Measurements from ENCODE around the gene PRSS21.

The PRSS21 gene

DNA sequence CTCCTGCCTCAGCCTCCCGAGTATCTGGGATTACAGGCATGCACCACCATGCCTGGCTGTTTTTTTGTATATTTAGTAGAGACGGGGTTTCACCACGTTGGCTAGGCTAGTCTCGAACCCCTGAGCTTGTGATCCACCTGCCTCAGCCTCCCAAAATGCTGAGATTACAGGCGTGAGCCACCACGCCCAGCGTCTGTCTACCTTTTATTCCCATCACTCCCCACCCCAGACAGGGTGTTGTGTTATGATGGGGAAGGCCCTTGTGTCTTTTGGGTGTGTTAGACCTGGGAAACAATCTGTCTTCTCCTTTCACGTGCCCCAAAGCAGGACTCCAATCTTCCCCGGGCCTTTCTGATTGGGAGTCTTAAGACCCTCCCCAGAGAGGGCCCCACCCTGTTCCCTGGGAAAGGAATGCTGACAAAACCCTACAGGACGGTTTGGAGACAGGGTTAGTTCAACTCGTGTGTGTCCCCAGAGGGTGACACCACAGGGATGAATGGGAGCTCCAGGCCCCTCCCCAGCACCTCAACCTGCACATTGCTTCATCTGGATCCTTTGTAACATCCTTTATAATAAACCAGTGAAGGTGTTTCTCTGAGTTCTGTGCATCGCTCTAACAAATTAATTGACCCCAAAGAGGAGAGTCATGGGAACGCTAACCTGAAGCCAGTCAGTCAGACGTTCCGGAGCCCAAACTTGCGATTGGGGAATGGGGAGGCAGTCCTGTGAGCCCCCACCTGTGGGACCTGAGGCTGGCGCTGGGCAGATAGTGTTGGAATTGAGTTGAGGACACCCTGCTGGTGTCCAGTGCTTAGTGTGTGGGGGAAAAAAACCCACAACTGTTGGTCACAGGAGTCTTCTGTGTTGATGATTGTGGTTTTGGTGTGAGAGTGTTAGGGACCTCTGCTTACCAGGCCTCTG lies 36.8 kb upstream of the PRSS21 start:
- no peak for DNase-seq (ENCODE audit: low spot score)

GRCh38 chr16:2782583-2783351 lies 34.3 kb upstream of the PRSS21 start:
- DNase-seq (ENCODE audit: low spot score), result no peak

DNA sequence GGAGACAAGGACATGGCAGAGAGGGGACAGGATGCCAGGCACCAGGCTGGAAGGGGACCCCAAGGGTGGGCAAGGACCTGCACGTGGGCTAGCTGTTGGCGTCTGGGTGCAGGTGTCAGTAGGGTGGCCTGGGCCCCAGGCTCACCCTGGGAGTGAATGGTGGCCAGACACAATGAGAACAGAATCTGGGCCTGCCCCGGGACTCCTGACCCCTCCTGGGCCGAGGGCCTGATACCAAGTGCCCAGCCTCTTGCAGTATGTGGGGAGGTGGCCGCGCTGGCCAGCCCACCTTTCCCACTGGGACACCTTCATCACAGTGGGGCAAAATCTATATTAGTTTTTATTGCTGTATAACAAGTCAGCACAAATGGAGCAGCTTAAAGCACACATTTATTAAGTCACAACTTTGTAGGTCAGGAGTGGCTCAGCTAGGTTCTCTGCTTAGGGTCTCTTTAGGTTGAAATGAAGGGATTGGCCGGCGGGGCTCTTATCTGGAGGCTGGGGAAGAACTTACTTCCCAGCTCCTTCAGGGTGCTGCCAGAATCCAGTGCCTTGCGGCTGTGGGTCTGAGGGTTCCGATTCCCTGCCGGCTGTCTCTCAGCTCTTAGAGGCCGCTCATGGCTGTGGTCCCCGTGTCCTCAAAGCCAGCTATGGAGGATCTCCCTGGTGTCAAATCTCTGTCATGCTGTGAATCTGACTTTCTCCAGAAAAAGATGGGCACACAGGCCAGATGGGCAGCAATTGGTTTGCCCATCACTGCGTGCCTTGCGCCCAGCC lies 33.3 kb upstream of the PRSS21 start:
- DNase-seq (ENCODE audit: low spot score), result no peak

DNA sequence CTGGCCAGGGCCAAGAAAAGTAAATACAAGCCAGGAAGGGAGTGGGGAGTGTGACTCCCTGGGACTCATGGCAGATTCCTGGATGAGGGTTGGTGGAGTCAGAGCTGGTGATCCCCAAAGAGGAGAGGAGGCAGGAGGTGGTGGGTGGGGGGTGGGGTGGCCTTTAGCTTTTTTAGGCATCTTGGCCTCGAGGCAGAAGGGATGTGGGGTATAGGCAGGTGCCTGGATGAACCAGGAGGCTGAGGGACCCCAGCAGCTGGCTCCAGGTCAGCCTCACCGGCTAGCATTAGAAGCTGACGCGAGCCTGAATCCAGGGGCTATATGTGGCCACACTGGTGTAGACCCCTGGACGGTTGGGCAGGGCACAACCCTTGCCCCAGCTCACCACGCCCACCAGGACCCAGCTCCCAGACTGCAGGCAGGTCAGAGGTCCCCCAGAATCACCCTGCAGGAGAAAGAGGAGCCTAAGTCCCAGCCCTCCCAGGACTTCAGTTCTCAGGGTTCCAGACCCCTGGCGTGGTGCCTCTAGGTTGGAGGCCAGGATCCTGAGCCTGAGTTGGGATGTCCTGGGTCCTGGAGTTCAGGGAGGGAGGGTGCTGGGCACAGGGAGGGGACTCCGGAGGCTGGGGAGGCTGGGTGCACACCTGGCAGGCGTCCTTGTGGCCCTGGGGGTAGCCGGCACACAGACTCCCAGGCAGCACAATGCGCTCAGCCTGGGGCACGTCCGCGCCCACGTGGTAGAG lies 32.5 kb upstream of the PRSS21 start:
- DNase-seq (ENCODE audit: low spot score), result no peak

DNA sequence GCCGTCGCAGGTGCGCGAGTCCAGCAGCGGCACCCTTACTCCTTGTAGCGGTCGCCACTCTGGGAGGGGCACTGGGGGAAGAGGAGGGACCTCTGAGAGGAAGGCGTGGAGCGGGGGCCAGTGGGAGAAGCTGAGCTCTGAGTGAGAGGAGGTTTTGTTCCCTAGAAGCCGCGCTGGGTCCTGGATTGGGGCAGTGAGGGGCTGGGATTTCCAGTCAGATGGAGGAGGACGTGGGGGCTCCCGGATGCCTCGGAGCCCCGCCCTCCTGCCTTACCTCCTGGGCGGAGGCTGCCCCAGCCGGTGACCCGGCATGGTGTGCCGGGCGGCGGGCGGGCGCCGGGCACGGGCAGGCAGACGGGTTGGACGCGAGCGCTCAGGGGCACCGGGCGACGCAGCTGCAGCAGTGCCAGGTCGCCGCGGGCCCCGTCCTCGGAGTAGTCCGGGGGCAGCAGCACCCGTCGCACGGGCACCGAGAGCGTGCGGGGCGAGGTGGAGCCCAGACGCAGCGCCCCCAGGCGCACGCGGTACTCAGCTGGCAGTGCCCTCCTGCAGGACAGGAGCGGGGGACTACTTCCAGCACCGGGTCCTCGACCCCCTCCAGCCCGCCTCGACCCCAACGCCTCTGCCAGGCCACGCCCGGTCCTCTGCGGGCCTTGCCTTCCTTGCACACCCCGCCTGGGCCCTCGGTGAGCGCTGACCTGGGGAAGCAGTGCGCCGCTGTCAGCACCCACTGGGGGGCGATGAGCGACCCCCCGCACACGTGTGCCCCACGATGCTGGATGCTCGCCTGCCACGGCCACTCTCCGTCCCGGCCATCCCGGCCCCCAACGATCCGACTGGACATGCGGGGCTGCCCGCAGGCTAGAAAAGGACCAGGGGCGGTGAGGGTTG lies 31.7 kb upstream of the PRSS21 start:
- DNase-seq (ENCODE audit: low spot score), result no peak

- DNase-seq (ENCODE audit: low spot score), result no peak
These were observed 30.8 kb upstream of the PRSS21 start for GRCh38 chr16:2786061-2786825.

- DNase-seq (ENCODE audit: low spot score), result no peak
These were observed 30.2 kb upstream of the PRSS21 start for GRCh38 chr16:2786826-2787151.

DNA sequence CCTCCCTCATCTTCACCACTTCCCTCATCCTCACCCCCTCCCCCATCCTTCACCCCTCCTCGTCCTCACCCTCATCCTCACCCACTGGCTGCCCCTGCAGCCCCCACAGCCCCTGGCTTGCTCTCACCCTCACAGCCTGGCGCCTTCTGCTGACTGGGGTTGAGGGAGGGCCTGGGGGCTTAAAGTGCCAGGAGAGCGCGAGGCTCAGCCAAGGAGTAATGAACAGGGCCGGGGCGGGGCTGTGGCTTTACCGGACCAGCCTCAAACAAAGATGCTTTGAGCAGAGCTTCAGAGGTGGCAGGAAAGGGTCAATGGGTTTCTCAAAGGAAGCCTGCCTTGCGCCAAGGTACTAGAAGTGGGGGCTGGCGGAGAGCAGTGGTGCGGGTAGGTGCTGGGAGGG lies 29.6 kb upstream of the PRSS21 start, which contains the start of gene PRSS33:
Gene PRSS33 (minus strand): TSS at position 155 of the 400 bp plus-strand sequence. CDS start 1,013 bp downstream, outside the sequence.
- DNase-seq (ENCODE audit: low spot score), result no peak

GRCh38 chr16:2787961-2788360 lies 29.1 kb upstream of the PRSS21 start:
- no peak for DNase-seq (ENCODE audit: low spot score)

- DNase-seq (ENCODE audit: low spot score), result no peak
These were observed 26.4 kb upstream of the PRSS21 start for GRCh38 chr16:2790631-2791030.

DNA sequence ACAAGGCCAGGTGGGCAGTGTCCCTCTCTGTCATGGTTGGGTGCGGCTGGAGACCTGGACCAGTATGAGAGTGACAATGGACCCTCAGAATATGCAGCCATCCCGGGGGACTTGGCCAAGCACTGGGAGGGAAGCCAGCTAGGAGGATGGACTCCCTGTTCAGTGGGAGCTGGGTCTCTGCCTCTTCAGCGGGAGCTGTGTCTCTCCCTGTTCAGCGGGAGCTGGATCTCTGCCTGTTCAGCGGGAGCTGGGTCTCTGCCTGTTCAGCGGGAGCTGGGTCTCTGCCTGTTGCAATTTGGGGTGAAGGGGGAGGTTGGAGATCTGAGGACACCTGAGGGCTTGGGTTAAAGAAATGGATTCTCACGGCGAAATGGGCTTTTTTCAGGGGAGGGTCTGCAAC lies 25.9 kb upstream of the PRSS21 start:
- no peak for DNase-seq (ENCODE audit: low spot score)

DNA sequence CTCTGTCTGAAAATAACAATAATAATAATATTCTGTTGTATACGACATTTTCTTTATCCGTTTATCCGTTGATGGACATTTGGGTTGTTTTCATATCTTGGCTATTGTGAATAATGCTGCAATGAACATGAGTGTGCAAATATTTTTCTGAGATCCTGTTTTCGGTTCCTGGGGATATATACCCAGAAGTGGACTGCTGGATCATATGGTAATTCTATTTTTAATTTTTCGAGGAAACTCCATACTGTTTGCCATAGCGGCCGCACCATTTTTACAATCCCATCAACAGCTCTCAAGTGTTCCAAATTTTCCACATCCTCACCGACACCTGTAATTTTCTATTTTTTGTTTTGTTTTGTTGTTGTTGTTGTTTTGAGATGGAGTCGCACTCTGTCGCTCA lies 24.1 kb upstream of the PRSS21 start:
- DNase-seq (ENCODE audit: low spot score), result no peak

- DNase-seq (ENCODE audit: low spot score), result no peak
These were observed 21.5 kb upstream of the PRSS21 start for GRCh38 chr16:2795395-2796143.

- DNase-seq (ENCODE audit: low spot score), result no peak
These were observed 18.3 kb upstream of the PRSS21 start for GRCh38 chr16:2798723-2799204.

DNA sequence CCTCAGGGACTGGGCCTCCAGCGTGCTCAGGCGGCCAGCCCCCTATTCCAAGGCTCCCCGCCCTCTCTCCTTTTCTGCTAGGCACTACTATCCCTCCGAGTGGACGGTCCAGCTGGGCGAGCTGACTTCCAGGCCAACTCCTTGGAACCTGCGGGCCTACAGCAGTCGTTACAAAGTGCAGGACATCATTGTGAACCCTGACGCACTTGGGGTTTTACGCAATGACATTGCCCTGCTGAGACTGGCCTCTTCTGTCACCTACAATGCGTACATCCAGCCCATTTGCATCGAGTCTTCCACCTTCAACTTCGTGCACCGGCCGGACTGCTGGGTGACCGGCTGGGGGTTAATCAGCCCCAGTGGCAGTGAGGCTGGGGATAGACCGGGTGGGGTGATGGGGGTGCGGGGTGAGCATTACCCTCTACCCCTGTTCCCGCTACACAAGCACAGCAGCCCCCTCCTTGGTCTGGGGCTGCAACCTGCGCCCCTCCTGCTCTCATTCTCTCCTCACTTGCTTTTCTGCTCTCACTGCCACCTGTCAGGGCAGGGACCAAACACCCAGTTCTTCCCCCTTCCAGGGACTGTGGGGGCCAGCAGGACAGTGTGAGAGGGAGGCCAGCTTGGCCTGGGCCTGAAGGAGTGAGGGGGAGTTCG lies 17.7 kb upstream of the PRSS21 start:
- DNase-seq (ENCODE audit: low spot score), result no peak

DNA sequence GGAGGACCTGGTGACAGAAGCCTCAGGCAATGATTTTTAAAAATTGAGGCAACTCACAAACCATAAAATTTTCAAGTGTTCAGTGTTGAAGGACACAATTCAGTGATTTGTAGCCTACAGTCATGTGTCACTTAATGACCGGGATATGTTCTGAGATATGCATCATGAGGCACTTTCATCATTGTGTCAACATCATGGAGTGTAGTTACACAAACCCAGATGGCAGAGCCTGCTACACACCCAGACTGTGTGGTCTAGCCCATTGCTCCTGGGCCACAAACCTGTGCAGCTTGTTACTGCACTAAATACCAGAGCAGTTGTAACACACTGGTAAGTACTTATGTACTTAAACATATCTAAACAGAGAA lies 17.2 kb upstream of the PRSS21 start:
- DNase-seq (ENCODE audit: low spot score), result no peak

DNA sequence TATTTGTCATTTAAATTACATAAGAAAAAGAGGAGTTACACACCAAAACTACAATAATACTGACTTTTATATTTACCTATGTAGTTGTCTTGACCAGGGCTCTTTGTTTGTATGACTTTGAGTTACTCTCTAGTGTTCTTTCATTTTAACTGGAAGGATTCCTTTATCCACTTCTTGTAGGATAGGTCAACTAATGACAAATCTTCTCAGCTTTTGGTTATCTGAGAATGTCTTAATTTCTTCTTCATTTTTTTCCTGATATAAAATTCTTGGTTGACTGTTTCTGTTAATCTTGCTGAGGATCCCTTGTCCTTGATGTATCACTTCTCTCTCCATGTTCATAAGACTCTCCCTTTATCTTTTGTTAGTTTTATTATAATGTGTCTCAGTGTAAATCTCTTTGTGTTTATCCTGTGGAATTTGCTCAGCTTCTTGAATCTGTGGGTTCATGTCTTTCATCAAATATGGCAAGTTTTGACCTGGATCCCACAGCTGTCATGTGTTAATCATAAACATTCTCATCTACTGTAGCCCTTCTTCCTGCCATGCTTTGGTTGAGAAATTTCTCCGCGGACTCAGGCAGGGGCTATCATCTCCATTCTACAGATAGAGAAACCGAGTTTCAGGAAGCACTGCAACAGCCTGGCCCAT lies 13.4 kb upstream of the PRSS21 start:
- DNase-seq (ENCODE audit: low spot score), result no peak

DNA sequence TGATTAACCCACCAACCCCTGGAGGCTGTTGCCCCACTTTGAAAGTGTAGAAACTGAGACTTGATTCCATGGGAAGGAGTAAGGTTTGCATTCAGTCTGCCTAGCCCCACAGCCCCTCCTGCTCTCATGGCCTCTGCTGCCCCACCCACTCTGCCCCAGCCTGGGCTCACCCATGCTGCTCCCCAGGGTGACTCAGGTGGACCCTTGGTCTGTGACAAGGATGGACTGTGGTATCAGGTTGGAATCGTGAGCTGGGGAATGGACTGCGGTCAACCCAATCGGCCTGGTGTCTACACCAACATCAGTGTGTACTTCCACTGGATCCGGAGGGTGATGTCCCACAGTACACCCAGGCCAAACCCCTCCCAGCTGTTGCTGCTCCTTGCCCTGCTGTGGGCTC lies 12.3 kb upstream of the PRSS21 start:
- DNase-seq (ENCODE audit: low spot score), result no peak

Measured in GM03348 (cell line).